Measurements from ENCODE around the gene RAI2.

RAI2 gene

GRCh38 chrX:17758382-17758781 lies 102.7 kb downstream of the RAI2 start:
- Histone ChIP-seq H3K9me3 (ENCODE audit: insufficient read depth, low read depth, low read length) (no peaks in the 10 kb centered on the region), H3K4me3 (ENCODE audit: low read length, poor library complexity, severe bottlenecking) (no peak overlapping the region), H3K36me3 (ENCODE audit: insufficient read depth, low read length) (no peaks in the 10 kb centered on the region), H3K79me2 (ENCODE audit: insufficient read depth, low read length) (no peaks in the 10 kb centered on the region), H3F3A (ENCODE audit: low read depth) (no peaks in the 10 kb centered on the region), H3K9me2 (replicated peaks; ENCODE audit: low read depth, low read length) (no peaks in the 10 kb centered on the region), H4K20me1 (ENCODE audit: insufficient read depth, low read length, poor library complexity, severe bottlenecking) (no peaks in the 10 kb centered on the region), H2AFZ (ENCODE audit: low read length) (no peak overlapping the region), H3K27me3 (ENCODE audit: insufficient read depth, low read length, poor library complexity, severe bottlenecking) (no peaks in the 10 kb centered on the region), H3K9ac (ENCODE audit: low read depth, low read length, poor library complexity, severe bottlenecking) (no peak overlapping the region), H3K4me2 (ENCODE audit: low read depth, low read length, poor library complexity, severe bottlenecking) (no peak overlapping the region), H3K4me1 (ENCODE audit: insufficient read depth, low read length, poor library complexity, severe bottlenecking) (no peaks in the 10 kb centered on the region)
- TF ChIP-seq, protein P1, sequence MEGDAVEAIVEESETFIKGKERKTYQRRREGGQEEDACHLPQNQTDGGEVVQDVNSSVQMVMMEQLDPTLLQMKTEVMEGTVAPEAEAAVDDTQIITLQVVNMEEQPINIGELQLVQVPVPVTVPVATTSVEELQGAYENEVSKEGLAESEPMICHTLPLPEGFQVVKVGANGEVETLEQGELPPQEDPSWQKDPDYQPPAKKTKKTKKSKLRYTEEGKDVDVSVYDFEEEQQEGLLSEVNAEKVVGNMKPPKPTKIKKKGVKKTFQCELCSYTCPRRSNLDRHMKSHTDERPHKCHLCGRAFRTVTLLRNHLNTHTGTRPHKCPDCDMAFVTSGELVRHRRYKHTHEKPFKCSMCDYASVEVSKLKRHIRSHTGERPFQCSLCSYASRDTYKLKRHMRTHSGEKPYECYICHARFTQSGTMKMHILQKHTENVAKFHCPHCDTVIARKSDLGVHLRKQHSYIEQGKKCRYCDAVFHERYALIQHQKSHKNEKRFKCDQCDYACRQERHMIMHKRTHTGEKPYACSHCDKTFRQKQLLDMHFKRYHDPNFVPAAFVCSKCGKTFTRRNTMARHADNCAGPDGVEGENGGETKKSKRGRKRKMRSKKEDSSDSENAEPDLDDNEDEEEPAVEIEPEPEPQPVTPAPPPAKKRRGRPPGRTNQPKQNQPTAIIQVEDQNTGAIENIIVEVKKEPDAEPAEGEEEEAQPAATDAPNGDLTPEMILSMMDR (conservative IDR thresholded peaks at IDR 0.05; ENCODE audit: low read length): no peak
- TF ChIP-seq EZH2phosphoT487 (IDR thresholded peaks at IDR 0.05; ENCODE audit: borderline replicate concordance): no peak

DNA sequence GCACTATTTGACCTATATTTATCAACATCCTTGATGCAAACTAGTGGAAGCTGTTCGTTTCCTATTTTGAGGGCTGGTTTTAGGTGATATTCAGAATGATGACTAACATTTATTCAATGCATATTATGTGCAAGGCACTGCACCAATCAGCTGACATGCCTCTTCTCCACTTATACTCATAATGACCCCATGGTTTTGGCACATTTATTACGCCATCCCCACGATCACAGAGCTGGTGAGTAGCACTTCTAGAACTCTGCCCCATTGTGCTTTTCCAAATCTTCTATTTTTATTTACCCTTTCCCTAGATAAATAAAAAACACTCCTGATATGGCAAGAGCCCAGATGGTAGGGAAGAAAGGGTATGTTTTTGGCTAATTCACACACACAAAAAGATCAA lies 110.7 kb downstream of the RAI2 start:
- Histone ChIP-seq H3K27me3 (ENCODE audit: insufficient read depth, low read length, poor library complexity, severe bottlenecking) (no peaks in the 10 kb centered on the region), H3K9ac (ENCODE audit: low read depth, low read length, poor library complexity, severe bottlenecking) (no peak overlapping the region), H3F3A (ENCODE audit: low read depth) (no peaks in the 10 kb centered on the region), H3K9me3 (ENCODE audit: insufficient read depth, low read depth, low read length) (no peaks in the 10 kb centered on the region), H3K4me3 (ENCODE audit: low read length, poor library complexity, severe bottlenecking) (no peak overlapping the region), H3K4me1 (ENCODE audit: insufficient read depth, low read length, poor library complexity, severe bottlenecking) (no peaks in the 10 kb centered on the region), H3K36me3 (ENCODE audit: insufficient read depth, low read length) (no peaks in the 10 kb centered on the region), H2AFZ (ENCODE audit: low read length) (no peak overlapping the region), H4K20me1 (ENCODE audit: insufficient read depth, low read length, poor library complexity, severe bottlenecking) (no peaks in the 10 kb centered on the region), H3K9me2 (replicated peaks; ENCODE audit: low read depth, low read length) (no peaks in the 10 kb centered on the region), H3K79me2 (ENCODE audit: insufficient read depth, low read length) (no peaks in the 10 kb centered on the region), H3K4me2 (ENCODE audit: low read depth, low read length, poor library complexity, severe bottlenecking) (no peak overlapping the region)
- TF ChIP-seq, protein P1 (conservative IDR thresholded peaks at IDR 0.05; ENCODE audit: low read length): no peak
- TF ChIP-seq EZH2phosphoT487 (IDR thresholded peaks at IDR 0.05; ENCODE audit: borderline replicate concordance): no peak

Measured in Loucy (cell line).